ENCODE measurements around the gene BLMH.

- TF ChIP-seq CTCF (IDR thresholded peaks at IDR 0.05) (no peak), POLR2AphosphoS5 (IDR thresholded peaks at IDR 0.05) (no peak), POLR2A (IDR thresholded peaks at IDR 0.05) (no peak), EP300 (IDR thresholded peaks at IDR 0.05; ENCODE audit: low read depth) (no peak)
Measured at GRCh38 chr17:30244853-30245385, 46.8 kb downstream of the BLMH start.

Data from transverse colon (tissue), 4 donors.